ENCODE results near the gene SEC14L1.

GRCh38 chr17:77237232-77238008 is 96.7 kb downstream of the SEC14L1 start:
- TF ChIP-seq, protein P1, sequence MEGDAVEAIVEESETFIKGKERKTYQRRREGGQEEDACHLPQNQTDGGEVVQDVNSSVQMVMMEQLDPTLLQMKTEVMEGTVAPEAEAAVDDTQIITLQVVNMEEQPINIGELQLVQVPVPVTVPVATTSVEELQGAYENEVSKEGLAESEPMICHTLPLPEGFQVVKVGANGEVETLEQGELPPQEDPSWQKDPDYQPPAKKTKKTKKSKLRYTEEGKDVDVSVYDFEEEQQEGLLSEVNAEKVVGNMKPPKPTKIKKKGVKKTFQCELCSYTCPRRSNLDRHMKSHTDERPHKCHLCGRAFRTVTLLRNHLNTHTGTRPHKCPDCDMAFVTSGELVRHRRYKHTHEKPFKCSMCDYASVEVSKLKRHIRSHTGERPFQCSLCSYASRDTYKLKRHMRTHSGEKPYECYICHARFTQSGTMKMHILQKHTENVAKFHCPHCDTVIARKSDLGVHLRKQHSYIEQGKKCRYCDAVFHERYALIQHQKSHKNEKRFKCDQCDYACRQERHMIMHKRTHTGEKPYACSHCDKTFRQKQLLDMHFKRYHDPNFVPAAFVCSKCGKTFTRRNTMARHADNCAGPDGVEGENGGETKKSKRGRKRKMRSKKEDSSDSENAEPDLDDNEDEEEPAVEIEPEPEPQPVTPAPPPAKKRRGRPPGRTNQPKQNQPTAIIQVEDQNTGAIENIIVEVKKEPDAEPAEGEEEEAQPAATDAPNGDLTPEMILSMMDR (IDR thresholded peaks at IDR 0.05; ENCODE audit: borderline replicate concordance, extremely low read depth, low read length, poor library complexity, severe bottlenecking): no peak
- TF ChIP-seq EZH2 (IDR thresholded peaks at IDR 0.05; ENCODE audit: borderline replicate concordance, low read depth, low read length, severe bottlenecking): no peak
